ENCODE data around the gene SLC25A23. TPM values are rescaled to one million over a fixed set of nuclear protein-coding genes. Genes with fewer than 3 reads are reported as not detected.

SLC25A23 gene
- total and polyA plus RNA-seq, 2 experiments from 2014 or later = 25.7 to 96.4 TPM

DNA sequence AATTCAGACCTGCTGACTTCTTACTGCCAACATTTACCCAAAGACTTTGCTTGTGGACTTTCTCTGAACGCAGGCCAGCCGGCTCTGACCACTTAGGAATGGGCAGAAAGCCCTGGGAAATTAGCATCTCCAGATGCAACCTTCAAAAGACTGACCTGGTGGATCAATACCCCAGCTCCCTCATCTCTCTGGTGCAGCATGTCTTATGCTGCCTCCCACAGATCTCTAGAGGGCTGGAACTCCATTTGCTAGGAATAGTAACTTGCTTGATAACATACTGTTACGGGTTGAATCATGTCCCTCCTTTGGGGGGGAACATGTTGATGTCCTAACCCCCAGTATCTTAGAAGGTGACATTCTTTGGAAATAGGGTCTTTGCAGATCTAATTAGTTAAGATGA is 13.1 kb downstream of the SLC25A23 start:
- Histone ChIP-seq H3K79me2 (replicated peaks; ENCODE audit: insufficient read depth) (no peaks in the 10 kb centered on the region), H3K4me3 (no peak overlapping the region), H3K4me2 (no peak overlapping the region), H3K27ac (ENCODE audit: low read depth) (no peak overlapping the region), H3K27me3 (ENCODE audit: insufficient read depth) (no peaks in the 10 kb centered on the region), H3K4me1 (ENCODE audit: insufficient read depth) (no peaks in the 10 kb centered on the region), H3F3A (replicated peaks; ENCODE audit: low read depth) (no peaks in the 10 kb centered on the region), H4K20me1 (replicated peaks; ENCODE audit: insufficient read depth) (no peaks in the 10 kb centered on the region; the same call in 1 of the 2 replicates), H3K9me2 (ENCODE audit: insufficient read depth) (no peaks in the 10 kb centered on the region), H2AFZ (no peak overlapping the region), H3K36me3 (ENCODE audit: insufficient read depth) (no peaks in the 10 kb centered on the region)
- H3K36me3 Mint-ChIP-seq (ENCODE audit: low read depth) = peaks cover 15% of the 10 kb centered on the region
- H3K4me1 Mint-ChIP-seq = no peaks in the 10 kb centered on the region
- no peak overlapping the region for H3K4me3 Mint-ChIP-seq
- no peak for DNase-seq (ENCODE audit: low spot score)
- no peak for ATAC-seq
- H3K27me3 Mint-ChIP-seq (ENCODE audit: insufficient read depth, low read depth, poor library complexity) = peaks cover 4% of the 10 kb centered on the region
- no peak for TF ChIP-seq ZNF114 (CRISPR knock-in tag; IDR thresholded peaks at IDR 0.05)
- TF ChIP-seq ZNF462 (CRISPR knock-in tag; IDR thresholded peaks at IDR 0.05) = no peak
- TF ChIP-seq, protein P1, sequence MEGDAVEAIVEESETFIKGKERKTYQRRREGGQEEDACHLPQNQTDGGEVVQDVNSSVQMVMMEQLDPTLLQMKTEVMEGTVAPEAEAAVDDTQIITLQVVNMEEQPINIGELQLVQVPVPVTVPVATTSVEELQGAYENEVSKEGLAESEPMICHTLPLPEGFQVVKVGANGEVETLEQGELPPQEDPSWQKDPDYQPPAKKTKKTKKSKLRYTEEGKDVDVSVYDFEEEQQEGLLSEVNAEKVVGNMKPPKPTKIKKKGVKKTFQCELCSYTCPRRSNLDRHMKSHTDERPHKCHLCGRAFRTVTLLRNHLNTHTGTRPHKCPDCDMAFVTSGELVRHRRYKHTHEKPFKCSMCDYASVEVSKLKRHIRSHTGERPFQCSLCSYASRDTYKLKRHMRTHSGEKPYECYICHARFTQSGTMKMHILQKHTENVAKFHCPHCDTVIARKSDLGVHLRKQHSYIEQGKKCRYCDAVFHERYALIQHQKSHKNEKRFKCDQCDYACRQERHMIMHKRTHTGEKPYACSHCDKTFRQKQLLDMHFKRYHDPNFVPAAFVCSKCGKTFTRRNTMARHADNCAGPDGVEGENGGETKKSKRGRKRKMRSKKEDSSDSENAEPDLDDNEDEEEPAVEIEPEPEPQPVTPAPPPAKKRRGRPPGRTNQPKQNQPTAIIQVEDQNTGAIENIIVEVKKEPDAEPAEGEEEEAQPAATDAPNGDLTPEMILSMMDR (conservative IDR thresholded peaks at IDR 0.05; ENCODE audit: low read depth in 2 of 2) = no peak
- no peak for TF ChIP-seq EZH2 (IDR thresholded peaks at IDR 0.05; ENCODE audit: low read depth, unreplicated experiment)
- no peak for TF ChIP-seq STAT1 (IDR thresholded peaks at IDR 0.05; ENCODE audit: unreplicated experiment)
- TF ChIP-seq, protein P2, sequence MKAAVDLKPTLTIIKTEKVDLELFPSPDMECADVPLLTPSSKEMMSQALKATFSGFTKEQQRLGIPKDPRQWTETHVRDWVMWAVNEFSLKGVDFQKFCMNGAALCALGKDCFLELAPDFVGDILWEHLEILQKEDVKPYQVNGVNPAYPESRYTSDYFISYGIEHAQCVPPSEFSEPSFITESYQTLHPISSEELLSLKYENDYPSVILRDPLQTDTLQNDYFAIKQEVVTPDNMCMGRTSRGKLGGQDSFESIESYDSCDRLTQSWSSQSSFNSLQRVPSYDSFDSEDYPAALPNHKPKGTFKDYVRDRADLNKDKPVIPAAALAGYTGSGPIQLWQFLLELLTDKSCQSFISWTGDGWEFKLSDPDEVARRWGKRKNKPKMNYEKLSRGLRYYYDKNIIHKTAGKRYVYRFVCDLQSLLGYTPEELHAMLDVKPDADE (IDR thresholded peaks at IDR 0.05) = no peak
- H3K9me3 Mint-ChIP-seq = peaks cover 2% of the 10 kb centered on the region; the same call in 1 of the 3 replicates
- H3K27ac Mint-ChIP-seq = no peak overlapping the region
